ENCODE measurements around the gene CD96. TPM values are rescaled to one million over a fixed set of nuclear protein-coding genes. Genes with fewer than 3 reads are reported as not detected.
"Not testable (repeated sequence)": the region's sequence is repeated elsewhere in the genome, so short reads cannot be mapped to it uniquely, and the experiment has no call there.

The CD96 gene
- total RNA-seq, 1 experiment from 2014 or later = not detected

DNA sequence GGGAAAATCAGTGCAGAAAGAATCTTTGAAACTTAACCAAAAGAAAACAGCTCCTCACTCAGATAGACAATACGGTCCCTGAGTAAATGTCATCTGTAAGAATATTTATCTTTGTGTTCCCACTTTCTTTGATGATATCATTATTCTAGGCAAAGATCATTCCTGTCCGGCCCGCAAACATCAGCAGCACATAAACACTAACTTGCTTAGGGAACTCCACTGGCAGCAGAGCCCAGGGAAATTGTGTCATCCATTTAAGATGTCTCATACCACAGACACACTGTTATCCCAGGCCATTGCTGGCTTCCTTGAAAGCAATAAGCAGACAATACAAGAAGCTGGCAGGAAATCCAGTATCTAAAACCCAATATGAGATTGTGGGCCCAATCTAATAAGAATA is 20.1 kb upstream of the CD96 start:
- H4K91ac ChIP-seq (ENCODE audit: insufficient read length, low read depth, low read length) = no peak overlapping the region
- H2BK120ac ChIP-seq (ENCODE audit: low read depth, low read length, poor library complexity, severe bottlenecking) = no peak overlapping the region
- no peak overlapping the region for H3K27ac ChIP-seq (ENCODE audit: insufficient read length, low read depth, low read length)
- no peak overlapping the region for H3K14ac ChIP-seq (ENCODE audit: insufficient read depth, low read length)
- H3T11ph ChIP-seq (ENCODE audit: low read length) = no peak overlapping the region
- no peak for DNase-seq
- Mint-ChIP-seq H3K27ac (no peak overlapping the region), H3K9me3 (peaks cover 5 to 6% of the 10 kb centered on the region in 2 experiments; a peak in 2 of 5 replicates), H3K27me3 (ENCODE audit: low read depth) (no peaks in the 10 kb centered on the region), H3K36me3 (ENCODE audit: insufficient read depth in 1 of 3, low read depth in 3 of 3) (no peaks in the 10 kb centered on the region; a peak in 2 of 7 replicates), H3K4me3 (no peak overlapping the region), H3K4me1 (peaks cover 14 to 22% of the 10 kb centered on the region in 2 experiments)
- no peaks in the 10 kb centered on the region for H3K23me2 ChIP-seq (ENCODE audit: insufficient read length, low read depth, low read length, poor library complexity, severe bottlenecking)
- no peak overlapping the region for H3K9ac ChIP-seq (ENCODE audit: extremely low read depth, insufficient read length, low read length)
- H3K4me1 ChIP-seq (ENCODE audit: insufficient read depth, low read length) = no peaks in the 10 kb centered on the region
- no peaks in the 10 kb centered on the region for H4K20me1 ChIP-seq (ENCODE audit: control insufficient read depth, insufficient read depth, insufficient read length)
- H3K79me2 ChIP-seq (ENCODE audit: insufficient read depth, low read length) = no peaks in the 10 kb centered on the region
- H2BK12ac ChIP-seq (ENCODE audit: insufficient read length, low read depth, low read length) = no peak overlapping the region
- no peak overlapping the region for H2BK20ac ChIP-seq (ENCODE audit: low read depth, low read length, poor library complexity, severe bottlenecking)
- no peak for TF ChIP-seq CTCF (conservative IDR thresholded peaks at IDR 0.05)
- no peak overlapping the region for H4K5ac ChIP-seq (ENCODE audit: insufficient read length, low read depth, low read length)
- no peak overlapping the region for H3K23ac ChIP-seq (ENCODE audit: insufficient read length, low read depth, low read length)
- no peaks in the 10 kb centered on the region for H3K27me3 ChIP-seq (ENCODE audit: insufficient read depth, low read length)
- no peak overlapping the region for H3K18ac ChIP-seq (ENCODE audit: insufficient read length, low read depth, low read length)
- no peak overlapping the region for H4K8ac ChIP-seq (replicated peaks; ENCODE audit: insufficient read length, low read depth, low read length)
- no peaks in the 10 kb centered on the region for H3K9me3 ChIP-seq (ENCODE audit: control insufficient read depth, low read depth, low read length)
- no peak overlapping the region for H3K56ac ChIP-seq (ENCODE audit: insufficient read length, low read depth, low read length)
- no peak overlapping the region for H2BK15ac ChIP-seq (ENCODE audit: low read depth, low read length)
- no peak overlapping the region for H2AK5ac ChIP-seq (ENCODE audit: insufficient read length, low read length)
- no peak overlapping the region for H2BK5ac ChIP-seq (ENCODE audit: insufficient read length, low read length)
- no peak overlapping the region for H3K4me2 ChIP-seq (ENCODE audit: insufficient read depth, insufficient read length, low read length)
- no peaks in the 10 kb centered on the region for H3K79me1 ChIP-seq (ENCODE audit: insufficient read depth, low read depth, low read length, poor library complexity, severe bottlenecking)
- H3K4ac ChIP-seq (ENCODE audit: low read depth, low read length) = no peak overlapping the region
- no CpG with 5 or more reads among the region's 3 CpGs for WGBS (ENCODE audit: extremely low coverage, insufficient read length, low lambda C conversion rate)
- no peak overlapping the region for H2AFZ ChIP-seq (ENCODE audit: low read length)

DNA sequence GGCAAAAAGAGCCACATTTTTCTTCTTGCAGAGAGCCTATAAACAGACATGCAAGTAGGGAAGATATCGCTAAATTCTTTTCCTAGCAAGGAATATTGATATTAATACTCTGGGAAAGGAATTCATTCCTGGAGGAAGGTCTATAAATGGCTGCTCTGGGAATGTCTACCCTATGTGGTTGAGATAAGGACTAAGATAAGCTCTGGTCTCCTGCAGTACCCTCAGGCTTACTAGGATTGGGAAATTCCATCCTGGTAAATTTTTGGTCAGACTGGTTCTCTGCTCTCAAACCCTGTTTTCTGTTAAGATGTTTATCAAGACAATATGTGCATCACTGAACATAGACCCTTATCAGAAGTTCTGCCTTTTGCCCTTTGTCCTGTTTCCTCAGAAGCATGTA is 17.5 kb upstream of the CD96 start:
- H3K4me1 Mint-ChIP-seq; H3K4me1 ChIP-seq (ENCODE audit: insufficient read depth, low read length); H3K27me3 Mint-ChIP-seq (ENCODE audit: low read depth); H4K91ac ChIP-seq (ENCODE audit: insufficient read length, low read depth, low read length); H3K79me1 ChIP-seq (ENCODE audit: insufficient read depth, low read depth, low read length, poor library complexity, severe bottlenecking); H3K9me3 ChIP-seq (ENCODE audit: control insufficient read depth, low read depth, low read length); H3K4ac ChIP-seq (ENCODE audit: low read depth, low read length); H3K23ac ChIP-seq (ENCODE audit: insufficient read length, low read depth, low read length); H3K4me3 Mint-ChIP-seq; H4K8ac ChIP-seq (replicated peaks; ENCODE audit: insufficient read length, low read depth, low read length); H2AK5ac ChIP-seq (ENCODE audit: insufficient read length, low read length); DNase-seq; H3K18ac ChIP-seq (ENCODE audit: insufficient read length, low read depth, low read length); H2BK20ac ChIP-seq (ENCODE audit: low read depth, low read length, poor library complexity, severe bottlenecking); H3K56ac ChIP-seq (ENCODE audit: insufficient read length, low read depth, low read length); H3K23me2 ChIP-seq (ENCODE audit: insufficient read length, low read depth, low read length, poor library complexity, severe bottlenecking); H3T11ph ChIP-seq (ENCODE audit: low read length); H3K14ac ChIP-seq (ENCODE audit: insufficient read depth, low read length); H3K27me3 ChIP-seq (ENCODE audit: insufficient read depth, low read length); H3K27ac ChIP-seq (ENCODE audit: insufficient read length, low read depth, low read length); H4K20me1 ChIP-seq (ENCODE audit: control insufficient read depth, insufficient read depth, insufficient read length); H2AFZ ChIP-seq (ENCODE audit: low read length); H3K36me3 Mint-ChIP-seq (ENCODE audit: insufficient read depth in 1 of 3, low read depth in 3 of 3); H2BK12ac ChIP-seq (ENCODE audit: insufficient read length, low read depth, low read length); H3K9ac ChIP-seq (ENCODE audit: extremely low read depth, insufficient read length, low read length); H2BK15ac ChIP-seq (ENCODE audit: low read depth, low read length); H4K5ac ChIP-seq (ENCODE audit: insufficient read length, low read depth, low read length); H3K27ac Mint-ChIP-seq; H2BK120ac ChIP-seq (ENCODE audit: low read depth, low read length, poor library complexity, severe bottlenecking); H2BK5ac ChIP-seq (ENCODE audit: insufficient read length, low read length); H3K4me2 ChIP-seq (ENCODE audit: insufficient read depth, insufficient read length, low read length); H3K79me2 ChIP-seq (ENCODE audit: insufficient read depth, low read length): not testable (repeated sequence)
- peaks cover 14 to 15% of the 10 kb centered on the region in 2 experiments; a peak in 4 of 5 replicates for H3K9me3 Mint-ChIP-seq
- WGBS (ENCODE audit: extremely low coverage, insufficient read length, low lambda C conversion rate) = no CpG with 5 or more reads among the region's 1 CpG
